Measurements from ENCODE around the gene NCAPG2.
"Not testable (repeated sequence)": the region's sequence is repeated elsewhere in the genome, so short reads cannot be mapped to it uniquely, and the experiment has no call there.

The NCAPG2 gene

GRCh38 chr7:158648787-158649186 lies 55.8 kb downstream of the NCAPG2 start:
- Mint-ChIP-seq H3K27me3 (no peaks in the 10 kb centered on the region), H3K9me3 (peaks cover 0 to 4% of the 10 kb centered on the region in 2 donors), H3K27ac (no peak overlapping the region), H3K4me1 (no peaks in the 10 kb centered on the region), H3K4me3 (no peak overlapping the region)
- no peak for ATAC-seq
- no peak for DNase-seq

GRCh38 chr7:158648168-158648567 lies 56.4 kb downstream of the NCAPG2 start:
- H3K4me3 Mint-ChIP-seq, result no peak overlapping the region
- peak overlapping the region in 1 of 2 donors; percentile 4 for H3K27ac Mint-ChIP-seq
- no peaks in the 10 kb centered on the region for H3K27me3 Mint-ChIP-seq
- H3K9me3 Mint-ChIP-seq, result peaks cover 0 to 4% of the 10 kb centered on the region in 2 donors
- H3K4me1 Mint-ChIP-seq, result no peaks in the 10 kb centered on the region
- DNase-seq (no peak), ATAC-seq (no peak)

DNA sequence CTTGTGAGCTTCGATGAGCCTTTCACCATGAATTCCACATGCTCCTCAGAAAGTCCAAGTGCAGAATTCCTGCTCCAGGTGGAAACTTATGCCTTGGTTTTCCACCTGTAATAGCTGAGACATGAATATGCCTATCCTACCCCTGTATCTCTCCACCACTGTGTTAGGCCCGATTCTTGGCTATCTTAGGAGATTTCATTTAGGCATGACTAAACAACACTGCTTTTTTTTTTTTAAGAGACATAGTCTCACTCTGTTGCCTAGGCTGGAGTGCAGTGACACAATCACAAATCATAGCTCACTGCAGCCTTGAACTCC lies 57.2 kb downstream of the NCAPG2 start:
- Mint-ChIP-seq H3K4me3 (no peak overlapping the region), H3K9me3 (peaks cover 0 to 4% of the 10 kb centered on the region in 2 donors), H3K27ac (no peak overlapping the region), H3K27me3 (no peaks in the 10 kb centered on the region), H3K4me1 (no peaks in the 10 kb centered on the region)
- ATAC-seq (no peak), DNase-seq (no peak)

DNA sequence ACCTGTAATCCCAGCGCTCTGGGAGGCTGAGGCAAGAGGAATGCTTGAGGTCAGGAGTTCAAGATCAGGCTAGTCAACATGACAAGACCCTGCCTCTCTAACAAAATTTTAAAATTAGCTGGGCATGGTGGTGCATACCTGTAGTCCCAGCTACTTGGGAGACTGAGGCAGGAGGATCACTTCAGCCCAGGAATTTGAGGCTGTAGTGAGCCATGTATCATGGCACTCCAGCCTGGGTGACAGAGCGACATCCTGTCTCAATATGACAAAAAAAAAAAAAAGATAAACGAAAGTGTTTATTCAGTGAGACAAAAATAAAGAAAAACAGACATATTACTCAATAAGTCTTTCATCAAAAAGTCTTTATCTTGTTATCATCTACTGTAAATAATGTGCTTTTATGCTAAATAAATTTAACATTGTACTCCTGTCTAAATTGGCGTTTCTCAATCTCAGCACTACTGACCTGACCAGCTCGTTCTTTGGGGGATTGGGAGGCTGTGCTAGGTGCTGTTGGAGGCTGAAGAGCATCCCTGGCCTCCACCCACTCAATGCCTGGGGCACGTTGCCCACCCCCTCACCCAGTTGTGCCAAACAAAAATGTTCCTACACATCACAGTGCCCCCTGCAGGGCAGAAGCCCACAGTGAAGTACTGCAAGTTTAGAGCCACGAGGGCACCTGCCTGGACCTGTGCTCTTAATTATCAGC lies 57.7 kb downstream of the NCAPG2 start:
- Mint-ChIP-seq H3K9me3 (peaks cover 0 to 4% of the 10 kb centered on the region in 2 donors), H3K4me3 (no peak overlapping the region), H3K27me3 (no peaks in the 10 kb centered on the region), H3K4me1 (no peaks in the 10 kb centered on the region), H3K27ac (peak overlapping the region in 1 of 2 donors; percentile 60)
- ATAC-seq, result no peak
- peak in 1 of 2 donors; percentile 18 for DNase-seq

- no peak overlapping the region for H3K27ac Mint-ChIP-seq
- H3K9me3 Mint-ChIP-seq, result peaks cover 0 to 4% of the 10 kb centered on the region in 2 donors
- no peak overlapping the region for H3K4me3 Mint-ChIP-seq
- no peaks in the 10 kb centered on the region for H3K27me3 Mint-ChIP-seq
- no peak for DNase-seq
- no peaks in the 10 kb centered on the region for H3K4me1 Mint-ChIP-seq
- ATAC-seq, result no peak
Measured at GRCh38 chr7:158645842-158646241, 58.8 kb downstream of the NCAPG2 start.

DNA sequence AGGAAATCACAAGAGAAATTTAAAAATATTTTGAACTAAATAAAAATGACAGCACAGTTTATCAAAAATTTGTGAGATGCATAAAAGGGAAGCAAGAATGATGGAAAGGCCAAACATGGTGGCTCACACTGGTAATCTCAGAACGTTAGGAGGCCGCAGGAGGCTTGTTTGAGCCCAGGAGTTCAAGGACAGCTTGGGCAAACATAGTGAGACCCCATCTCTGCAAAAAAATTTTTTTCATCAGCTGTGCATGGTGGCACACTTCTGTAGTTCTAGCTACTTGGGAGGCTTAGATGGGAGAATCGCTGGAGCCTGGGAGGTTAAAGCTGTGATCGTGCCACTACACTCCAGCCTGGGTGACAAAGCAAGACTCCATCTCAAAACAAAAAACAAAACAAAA lies 62.5 kb downstream of the NCAPG2 start:
- H3K4me1 Mint-ChIP-seq, result no peaks in the 10 kb centered on the region
- H3K4me3 Mint-ChIP-seq, result no peak overlapping the region
- no peak for ATAC-seq
- no peak overlapping the region for H3K27ac Mint-ChIP-seq
- H3K27me3 Mint-ChIP-seq, result no peaks in the 10 kb centered on the region
- H3K9me3 Mint-ChIP-seq, result no peaks in the 10 kb centered on the region
- no peak for DNase-seq

- DNase-seq, result no peak
- no peak for ATAC-seq
- no peaks in the 10 kb centered on the region for H3K4me1 Mint-ChIP-seq
- H3K27me3 Mint-ChIP-seq, result no peaks in the 10 kb centered on the region
- H3K9me3 Mint-ChIP-seq, result no peaks in the 10 kb centered on the region
- peak overlapping the region in 1 of 2 donors; percentile 81 for H3K27ac Mint-ChIP-seq
- H3K4me3 Mint-ChIP-seq, result no peak overlapping the region
Measured at GRCh38 chr7:158638001-158638400, 66.6 kb downstream of the NCAPG2 start.

DNA sequence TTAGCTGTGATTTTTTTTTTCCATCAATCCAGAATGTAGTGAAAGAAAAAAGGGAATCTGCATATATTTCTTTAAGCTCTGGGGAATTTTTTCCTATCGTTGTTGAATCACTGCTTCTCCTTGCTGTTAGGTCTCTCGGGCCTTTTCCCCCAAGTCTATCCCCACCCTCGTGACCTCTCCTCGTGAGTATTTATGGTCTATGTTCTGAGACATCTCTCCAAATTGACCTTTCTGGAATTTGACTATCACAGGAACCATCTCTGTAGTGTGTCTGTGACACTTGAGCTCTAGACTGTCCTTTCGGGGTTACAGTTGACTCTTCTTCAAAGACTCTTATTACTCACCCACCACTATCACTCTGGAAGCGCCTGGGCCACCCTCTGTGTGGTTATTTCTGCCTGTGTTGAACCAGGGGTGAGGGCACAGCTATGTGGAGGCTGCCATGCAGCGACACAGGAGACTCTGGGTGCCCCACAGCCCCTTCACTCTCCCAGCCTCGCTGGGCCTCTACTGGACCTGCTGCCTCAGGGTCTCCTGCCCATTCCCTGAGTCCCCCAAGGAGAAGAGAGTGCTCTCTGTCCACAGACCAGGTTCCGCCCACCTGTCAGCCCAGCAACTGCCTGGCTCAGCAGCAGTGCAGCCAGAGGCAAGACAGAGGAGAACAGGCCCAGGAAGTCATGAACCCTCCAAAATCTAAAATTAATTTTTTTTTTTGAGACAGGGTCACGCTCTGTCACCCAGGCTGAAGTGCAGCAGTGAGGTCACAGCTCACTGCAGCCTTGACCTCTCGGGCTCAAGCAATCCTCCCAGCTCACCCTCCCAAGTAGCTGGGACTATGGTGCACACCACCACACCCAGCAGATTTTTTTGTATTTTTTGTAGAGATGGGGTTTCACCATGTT lies 71.3 kb downstream of the NCAPG2 start:
- H3K27me3 Mint-ChIP-seq, result no peaks in the 10 kb centered on the region
- peak overlapping the region in 1 of 2 donors; percentile 50 for H3K27ac Mint-ChIP-seq
- no peaks in the 10 kb centered on the region for H3K4me1 Mint-ChIP-seq
- ATAC-seq, result peak; percentile 73
- no peak for DNase-seq
- no peaks in the 10 kb centered on the region for H3K9me3 Mint-ChIP-seq
- no peak overlapping the region for H3K4me3 Mint-ChIP-seq

GRCh38 chr7:158631574-158632195 lies 72.9 kb downstream of the NCAPG2 start:
- DNase-seq (no peak), ATAC-seq (no peak)
- no peaks in the 10 kb centered on the region for H3K4me1 Mint-ChIP-seq
- no peaks in the 10 kb centered on the region for H3K27me3 Mint-ChIP-seq
- H3K9me3 Mint-ChIP-seq, result no peaks in the 10 kb centered on the region
- peak overlapping the region in 1 of 2 donors; percentile 3 for H3K27ac Mint-ChIP-seq
- H3K4me3 Mint-ChIP-seq, result no peak overlapping the region

GRCh38 chr7:158626289-158626688 lies 78.3 kb downstream of the NCAPG2 start:
- H3K27me3 Mint-ChIP-seq, H3K4me3 Mint-ChIP-seq, ATAC-seq, H3K27ac Mint-ChIP-seq, DNase-seq, H3K9me3 Mint-ChIP-seq, H3K4me1 Mint-ChIP-seq: not testable (repeated sequence)

GRCh38 chr7:158623241-158623640 lies 81.4 kb downstream of the NCAPG2 start:
- H3K27me3 Mint-ChIP-seq, result no peaks in the 10 kb centered on the region
- ATAC-seq (no peak), DNase-seq (no peak)
- no peaks in the 10 kb centered on the region for H3K4me1 Mint-ChIP-seq
- H3K9me3 Mint-ChIP-seq, result no peaks in the 10 kb centered on the region
- no peak overlapping the region for H3K27ac Mint-ChIP-seq
- no peak overlapping the region for H3K4me3 Mint-ChIP-seq

DNA sequence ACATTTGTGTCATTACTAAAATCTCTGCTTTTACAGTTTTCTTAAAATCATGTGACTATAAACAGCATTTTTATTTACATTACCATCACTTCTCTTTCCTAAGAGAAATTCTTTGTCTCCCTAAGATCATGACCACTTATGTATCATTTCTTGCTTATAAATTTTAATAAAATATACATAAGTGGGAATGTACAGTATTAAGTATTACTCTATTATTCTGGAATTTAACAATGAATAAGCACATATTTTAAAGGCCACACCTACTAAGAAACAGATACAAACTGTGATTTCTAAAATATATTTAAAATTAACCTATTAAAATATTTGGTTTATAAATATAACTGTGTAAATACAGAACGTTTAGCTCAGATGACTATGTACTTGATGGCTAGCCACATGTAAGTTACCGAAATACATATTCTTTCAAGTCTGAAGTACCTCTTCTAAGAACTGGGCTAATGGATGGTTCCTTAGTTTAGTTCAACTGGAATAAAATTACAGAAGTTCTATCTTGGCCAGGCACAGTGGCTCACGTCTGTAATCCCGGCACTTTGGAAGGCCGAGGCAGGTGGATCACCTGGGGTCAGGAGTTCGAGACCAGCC lies 83.7 kb downstream of the NCAPG2 start:
- H3K27me3 Mint-ChIP-seq, result no peaks in the 10 kb centered on the region
- no peak overlapping the region for H3K4me3 Mint-ChIP-seq
- no peaks in the 10 kb centered on the region for H3K4me1 Mint-ChIP-seq
- H3K27ac Mint-ChIP-seq, result no peak overlapping the region
- no peak for ATAC-seq
- H3K9me3 Mint-ChIP-seq, result no peaks in the 10 kb centered on the region
- no peak for DNase-seq

DNA sequence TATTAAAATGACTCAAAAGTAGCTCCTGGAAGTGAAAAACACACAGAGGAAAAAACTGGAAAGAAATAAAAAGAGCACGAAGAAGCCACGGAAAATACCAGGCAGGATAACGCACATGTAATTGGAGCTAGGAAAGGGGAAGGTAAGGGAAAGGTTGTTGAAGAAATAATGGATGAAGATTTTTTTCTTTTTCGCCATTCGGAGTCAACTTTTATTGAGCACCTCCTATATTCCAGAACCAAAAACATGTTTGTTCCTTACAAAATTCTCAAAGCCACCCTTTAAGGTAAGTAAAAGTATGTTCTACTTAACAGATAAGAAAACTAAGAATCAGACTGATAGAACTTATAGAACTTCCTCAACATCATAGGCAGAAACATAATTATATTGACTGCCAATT lies 84.2 kb downstream of the NCAPG2 start:
- ATAC-seq, result no peak
- no peaks in the 10 kb centered on the region for H3K4me1 Mint-ChIP-seq
- DNase-seq, result no peak
- H3K4me3 Mint-ChIP-seq, result no peak overlapping the region
- H3K27me3 Mint-ChIP-seq, result no peaks in the 10 kb centered on the region
- H3K27ac Mint-ChIP-seq, result no peak overlapping the region
- H3K9me3 Mint-ChIP-seq, result no peaks in the 10 kb centered on the region

DNA sequence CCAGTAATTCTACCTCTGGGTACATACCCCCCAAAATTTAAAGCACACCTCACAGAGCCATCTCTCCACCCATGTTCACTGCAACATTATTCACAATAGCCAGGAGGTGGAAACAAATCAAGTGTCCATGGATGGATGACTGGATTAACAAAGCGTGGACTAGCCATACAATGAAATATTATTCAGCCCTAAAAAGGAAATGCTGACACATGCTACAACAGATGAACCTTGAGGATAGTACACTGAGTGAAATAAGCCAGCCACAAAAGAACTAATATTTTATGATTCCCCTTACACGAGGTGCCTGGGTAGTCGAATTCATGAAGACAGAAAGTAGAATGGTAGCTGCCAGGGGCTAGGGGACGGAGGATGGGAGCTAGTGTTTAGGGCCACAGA lies 85.9 kb downstream of the NCAPG2 start:
- H3K4me1 Mint-ChIP-seq, result no peaks in the 10 kb centered on the region

GRCh38 chr7:158617737-158618128 lies 86.9 kb downstream of the NCAPG2 start:
- ATAC-seq (no peak), DNase-seq (no peak)
- Mint-ChIP-seq H3K4me1 (peaks cover 8% of the 10 kb centered on the region), H3K27me3 (no peaks in the 10 kb centered on the region), H3K4me3 (no peak overlapping the region), H3K27ac (no peak overlapping the region), H3K9me3 (no peaks in the 10 kb centered on the region)

More for the DNA sequence above, 85.9 kb downstream of the NCAPG2 start:
- DNase-seq, result no peak
- Mint-ChIP-seq H3K4me3 (no peak overlapping the region), H3K9me3 (no peaks in the 10 kb centered on the region), H3K27ac (no peak overlapping the region), H3K27me3 (no peaks in the 10 kb centered on the region)
- no peak for ATAC-seq

DNA sequence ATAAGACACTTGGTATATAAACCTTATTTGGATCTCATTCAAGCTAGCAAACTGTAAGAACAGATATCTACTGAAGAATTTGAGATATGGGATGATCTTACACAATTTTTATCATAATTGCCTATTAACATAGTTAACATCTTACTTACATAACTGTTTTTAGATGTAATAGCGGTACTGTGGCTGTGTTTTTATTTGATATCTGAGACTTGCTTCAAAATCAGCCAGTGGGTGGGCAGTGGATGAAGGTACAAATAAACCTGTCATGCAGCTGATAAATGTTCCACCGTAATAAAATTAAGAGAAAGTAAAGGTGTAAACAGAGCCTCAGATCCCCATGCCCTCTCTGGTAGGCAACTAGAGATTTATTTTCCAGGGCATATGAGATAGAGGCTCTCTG lies 88.6 kb downstream of the NCAPG2 start:
- no peak for DNase-seq
- Mint-ChIP-seq H3K27ac (no peak overlapping the region), H3K27me3 (no peaks in the 10 kb centered on the region), H3K4me1 (peaks cover 21% of the 10 kb centered on the region), H3K4me3 (no peak overlapping the region), H3K9me3 (no peaks in the 10 kb centered on the region)
- ATAC-seq, result no peak
